Fibroblast of lung (primary cell): ENCODE results near the gene BTG4. TPM values are rescaled to one million over a fixed set of nuclear protein-coding genes. Genes with fewer than 3 reads are reported as not detected.

Experiments used
- DNase-seq, 2 donors: peaks; one replicate each; pipeline versions ENCODE4 v3.0.0 to v3.0.0-alpha.2; 2010; ENCODE audit warnings: low read depth in 2 of 2
- H2AFZ ChIP-seq: 2 replicates; pipeline ENCODE4 v1.5.1; 2012; ENCODE audit warnings: low read length, control low read depth, inconsistent platforms
- H3K27ac ChIP-seq: 2 replicates; pipeline ENCODE4 v1.5.1; 2011; ENCODE audit warnings: low read length, control low read depth; ENCODE audit not compliant: insufficient read depth
- H3K27me3 ChIP-seq: 2 replicates; pipeline ENCODE4 v1.5.1; 2011; ENCODE audit warnings: mild to moderate bottlenecking, low read length; ENCODE audit not compliant: control insufficient read depth, insufficient read depth
- H3K36me3 ChIP-seq: 2 replicates; pipeline ENCODE4 v1.5.1; 2011; ENCODE audit warnings: low read length; ENCODE audit not compliant: control insufficient read depth, insufficient read depth
- H3K4me1 ChIP-seq: 2 replicates; pipeline ENCODE4 v1.5.1; 2011; ENCODE audit warnings: low read length; ENCODE audit not compliant: control insufficient read depth, insufficient read depth; ENCODE audit errors: extremely low read depth
- H3K4me2 ChIP-seq: 2 replicates; pipeline ENCODE4 v1.5.1; 2011; ENCODE audit warnings: low read length, control low read depth; ENCODE audit not compliant: insufficient read depth; ENCODE audit errors: extremely low read depth
- H3K4me3 ChIP-seq, 4 experiments: fragments of 200-600 bp in 1 of 4; sonication (generic) in 1 of 4; replicated peaks in 1 of 4; 2 replicates each; pipeline ENCODE4 v1.5.1; 2011 to 2016; ENCODE audit warnings: low read length in 4 of 4, low read depth in 3 of 4, mild to moderate bottlenecking in 3 of 4, control low read depth in 2 of 4, inconsistent platforms in 1 of 4, mixed read lengths in 1 of 4; ENCODE audit not compliant: insufficient read depth in 1 of 4; ENCODE audit errors: control extremely low read depth in 1 of 4
- H3K79me2 ChIP-seq: 2 replicates; pipeline ENCODE4 v1.5.1; 2012; ENCODE audit warnings: mild to moderate bottlenecking, low read length, inconsistent platforms; ENCODE audit not compliant: control insufficient read depth, insufficient read depth
- H3K9ac ChIP-seq: 2 replicates; pipeline ENCODE4 v1.5.1; 2011; ENCODE audit warnings: mild to moderate bottlenecking, low read length, control low read depth; ENCODE audit not compliant: insufficient read depth
- H3K9me3 ChIP-seq: 2 replicates; pipeline ENCODE4 v1.5.1; 2012; ENCODE audit warnings: low read depth, low read length; ENCODE audit not compliant: control insufficient read depth, insufficient read depth
- H4K20me1 ChIP-seq: 2 replicates; pipeline ENCODE4 v1.5.1; 2011; ENCODE audit warnings: low read length; ENCODE audit not compliant: control insufficient read depth, insufficient read depth; ENCODE audit errors: extremely low read depth
- CTCF ChIP-seq, 2 donors: IDR thresholded peaks in 1 of 2; conservative IDR thresholded peaks in 1 of 2; 1 replicate in 1 of 2; 2 replicates in 1 of 2; pipeline ENCODE4 v1.5.1; 2011 to 2012; ENCODE audit warnings: low read length in 2 of 2, control low read depth in 1 of 2, inconsistent platforms in 1 of 2, low read depth in 1 of 2, mild to moderate bottlenecking in 1 of 2
- EZH2 ChIP-seq: IDR thresholded peaks from 2 replicates; pipeline ENCODE4 v1.5.1; 2012; ENCODE audit warnings: low read length, control low read depth, mild to moderate bottlenecking; ENCODE audit errors: missing control alignments
- polyA plus RNA-seq, 2 donors: library from polyadenylated mRNA; depleted of rRNA in 1 of 2; stranded (reverse) in 1 of 2; unstranded in 1 of 2; fragments of >200 nt; gene quantifications; 2 replicates each; pipeline ENCODE4 v1.2.1, GENCODE V29; 2011 to 2012; ENCODE audit warnings: missing spikeins in 1 of 2
- total RNA-seq: library from RNA; depleted of rRNA; stranded (reverse); fragments of >200 nt; gene quantifications from 2 replicates; pipeline ENCODE4 v1.2.1, GENCODE V29; 2014

BTG4 gene
- total and polyA plus RNA-seq, 2 donors (not counting 1 experiment from before 2014, with no cell fraction given) = 0.08 to 0.33 TPM

- DNase-seq = peak in 1 of 2 donors; percentile 32
- Histone ChIP-seq H3K27ac (no peak overlapping the region), H4K20me1 (no peaks in the 10 kb centered on the region), H3K4me1 (no peaks in the 10 kb centered on the region), H3K4me3 (no peak overlapping the region), H3K36me3 (no peaks in the 10 kb centered on the region), H3K79me2 (no peaks in the 10 kb centered on the region), H3K9me3 (no peaks in the 10 kb centered on the region), H3K9ac (no peak overlapping the region), H2AFZ (no peak overlapping the region), H3K4me2 (no peak overlapping the region), H3K27me3 (no peaks in the 10 kb centered on the region)
- TF ChIP-seq CTCF (conservative IDR thresholded peaks at IDR 0.05 in 1 of 2, IDR thresholded peaks at IDR 0.05 in 1 of 2; ENCODE audit: low read depth in 1 of 2, low read length in 2 of 2) = no peak
These were observed 61.5 kb downstream of the BTG4 start for GRCh38 chr11:111450480-111451320.

- H3K79me2 ChIP-seq = no peaks in the 10 kb centered on the region
- no peak overlapping the region for H3K4me2 ChIP-seq
- no peak for TF ChIP-seq CTCF (conservative IDR thresholded peaks at IDR 0.05 in 1 of 2, IDR thresholded peaks at IDR 0.05 in 1 of 2; ENCODE audit: low read depth in 1 of 2, low read length in 2 of 2)
- no peak for TF ChIP-seq EZH2
- DNase-seq = no peak
- no peaks in the 10 kb centered on the region for H3K36me3 ChIP-seq
- H3K27ac ChIP-seq = no peak overlapping the region
- no peaks in the 10 kb centered on the region for H3K9me3 ChIP-seq
- no peak overlapping the region for H3K4me3 ChIP-seq
- H3K9ac ChIP-seq = no peak overlapping the region
- H4K20me1 ChIP-seq = no peaks in the 10 kb centered on the region
- no peak overlapping the region for H2AFZ ChIP-seq
- H3K4me1 ChIP-seq = no peaks in the 10 kb centered on the region
- H3K27me3 ChIP-seq = no peaks in the 10 kb centered on the region
These were observed 62.3 kb downstream of the BTG4 start for GRCh38 chr11:111449696-111450479.

- Histone ChIP-seq H3K4me1 (no peaks in the 10 kb centered on the region), H3K79me2 (no peaks in the 10 kb centered on the region), H3K4me2 (no peak overlapping the region), H3K4me3 (no peak overlapping the region), H3K9me3 (no peaks in the 10 kb centered on the region), H3K9ac (no peak overlapping the region), H4K20me1 (no peaks in the 10 kb centered on the region), H2AFZ (no peak overlapping the region), H3K27ac (no peak overlapping the region), H3K36me3 (no peaks in the 10 kb centered on the region), H3K27me3 (no peaks in the 10 kb centered on the region)
- TF ChIP-seq CTCF (conservative IDR thresholded peaks at IDR 0.05 in 1 of 2, IDR thresholded peaks at IDR 0.05 in 1 of 2; ENCODE audit: low read depth in 1 of 2, low read length in 2 of 2) = no peak
- TF ChIP-seq EZH2 = no peak
- DNase-seq = no peak
These were observed 63.2 kb downstream of the BTG4 start for GRCh38 chr11:111448831-111449557.
